GM12872 (cell line): ENCODE results near the gene OSBPL3.

Experiments
- TF ChIP-seq, protein P1 (sequence below): IDR thresholded peaks from 3 replicates; pipeline ENCODE4 v1.5.1; 2011; ENCODE audit warnings: low read depth, mild to moderate bottlenecking, low read length, moderate library complexity; ENCODE audit not compliant: insufficient read depth

OSBPL3 gene

DNA sequence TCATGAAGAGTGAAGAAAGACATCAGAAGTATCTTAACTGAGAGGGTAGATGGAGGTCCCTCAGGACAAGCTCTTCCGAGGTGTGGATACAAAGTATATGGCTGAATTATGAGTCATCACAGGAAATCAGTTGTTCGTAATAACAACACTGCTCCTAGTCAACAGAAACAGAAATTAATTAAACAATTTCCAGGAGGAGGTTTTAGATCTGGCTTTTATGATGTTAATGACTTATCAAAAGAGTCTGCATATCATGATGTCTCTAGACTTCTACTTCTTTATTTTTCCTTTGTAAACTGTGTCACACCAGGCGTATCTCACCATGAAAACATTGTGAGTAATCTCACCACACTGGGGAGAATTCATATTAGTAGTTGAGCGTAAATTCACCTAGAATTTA is 31.2 kb downstream of the OSBPL3 start:
- TF ChIP-seq, protein P1, sequence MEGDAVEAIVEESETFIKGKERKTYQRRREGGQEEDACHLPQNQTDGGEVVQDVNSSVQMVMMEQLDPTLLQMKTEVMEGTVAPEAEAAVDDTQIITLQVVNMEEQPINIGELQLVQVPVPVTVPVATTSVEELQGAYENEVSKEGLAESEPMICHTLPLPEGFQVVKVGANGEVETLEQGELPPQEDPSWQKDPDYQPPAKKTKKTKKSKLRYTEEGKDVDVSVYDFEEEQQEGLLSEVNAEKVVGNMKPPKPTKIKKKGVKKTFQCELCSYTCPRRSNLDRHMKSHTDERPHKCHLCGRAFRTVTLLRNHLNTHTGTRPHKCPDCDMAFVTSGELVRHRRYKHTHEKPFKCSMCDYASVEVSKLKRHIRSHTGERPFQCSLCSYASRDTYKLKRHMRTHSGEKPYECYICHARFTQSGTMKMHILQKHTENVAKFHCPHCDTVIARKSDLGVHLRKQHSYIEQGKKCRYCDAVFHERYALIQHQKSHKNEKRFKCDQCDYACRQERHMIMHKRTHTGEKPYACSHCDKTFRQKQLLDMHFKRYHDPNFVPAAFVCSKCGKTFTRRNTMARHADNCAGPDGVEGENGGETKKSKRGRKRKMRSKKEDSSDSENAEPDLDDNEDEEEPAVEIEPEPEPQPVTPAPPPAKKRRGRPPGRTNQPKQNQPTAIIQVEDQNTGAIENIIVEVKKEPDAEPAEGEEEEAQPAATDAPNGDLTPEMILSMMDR: no peak

DNA sequence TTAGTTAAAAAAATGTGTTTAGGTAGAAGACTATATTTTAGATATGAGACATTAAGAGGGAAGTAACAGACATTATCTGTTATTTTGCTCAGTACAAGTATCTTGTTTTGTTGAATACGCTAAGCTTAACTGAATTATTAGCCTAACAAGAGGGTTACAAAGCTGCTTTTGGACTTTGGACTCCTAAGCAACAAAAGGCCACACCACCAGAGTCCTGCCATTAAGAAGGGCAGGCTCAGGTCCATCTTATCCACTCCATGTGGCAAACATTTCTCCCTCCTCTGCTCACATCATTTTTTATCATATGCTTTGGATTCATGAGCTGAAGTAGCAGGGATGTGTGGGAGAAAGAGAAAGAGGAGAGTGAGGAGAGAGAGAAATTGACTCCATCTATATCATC is 33.5 kb downstream of the OSBPL3 start:
- TF ChIP-seq, protein P1: no peak

DNA sequence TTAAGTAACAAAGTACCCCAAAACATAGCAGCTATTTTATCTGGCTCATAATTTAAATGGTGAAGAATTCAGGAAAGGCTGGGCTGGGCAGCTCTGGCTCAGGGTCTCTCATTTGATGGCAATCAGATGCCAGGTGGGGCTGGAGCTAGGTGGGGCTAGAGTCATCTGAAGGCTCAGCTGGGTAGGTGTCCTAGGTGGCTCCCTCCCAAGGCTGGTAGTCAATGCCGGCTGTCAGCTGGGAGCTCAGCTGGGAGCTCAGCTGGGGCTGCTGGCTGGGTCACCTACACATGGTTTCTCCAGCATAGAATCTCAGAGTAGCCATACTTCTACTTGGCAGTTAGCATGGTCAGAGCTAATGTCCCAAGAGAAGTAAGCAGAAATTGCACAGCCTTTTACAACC is 34.1 kb downstream of the OSBPL3 start:
- TF ChIP-seq, protein P1: no peak

DNA sequence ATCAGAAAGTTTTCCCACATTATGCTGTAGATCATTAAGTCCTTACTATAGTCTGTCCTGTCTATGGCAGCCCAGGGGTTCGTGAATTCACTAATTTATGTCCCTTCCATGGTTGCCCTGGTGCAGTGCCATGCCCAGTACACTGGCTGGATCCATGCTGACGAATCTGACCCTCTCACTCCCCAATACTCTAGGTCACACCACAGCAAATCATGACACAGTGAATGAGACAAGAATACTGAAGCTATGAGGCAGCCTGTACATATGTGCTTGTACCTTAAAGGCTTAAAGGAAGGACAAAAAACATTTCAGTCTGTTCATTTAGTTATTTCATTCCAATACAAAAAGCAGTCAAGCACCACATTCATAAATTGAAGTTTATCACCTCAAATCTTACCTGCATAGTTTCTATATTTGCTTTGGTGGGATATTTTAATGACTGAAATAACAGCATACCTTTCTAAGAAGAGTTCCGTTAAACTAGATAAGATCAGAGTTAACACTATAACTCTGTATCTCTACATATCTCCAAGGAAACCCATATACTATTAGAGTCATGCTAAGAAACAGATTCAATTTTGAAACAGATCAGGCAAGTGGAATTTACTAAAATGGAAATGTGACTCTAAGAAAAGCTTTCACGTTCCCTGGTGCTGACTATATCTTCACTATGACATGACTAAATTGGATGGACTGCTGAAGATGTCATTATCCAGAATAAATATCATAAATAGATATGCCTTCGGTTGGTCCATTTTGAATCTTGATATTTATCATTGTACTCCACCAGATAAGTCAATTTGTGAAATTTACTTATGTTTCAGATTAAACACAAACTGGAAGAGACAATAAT is 36.7 kb downstream of the OSBPL3 start:
- TF ChIP-seq, protein P1: no peak

DNA sequence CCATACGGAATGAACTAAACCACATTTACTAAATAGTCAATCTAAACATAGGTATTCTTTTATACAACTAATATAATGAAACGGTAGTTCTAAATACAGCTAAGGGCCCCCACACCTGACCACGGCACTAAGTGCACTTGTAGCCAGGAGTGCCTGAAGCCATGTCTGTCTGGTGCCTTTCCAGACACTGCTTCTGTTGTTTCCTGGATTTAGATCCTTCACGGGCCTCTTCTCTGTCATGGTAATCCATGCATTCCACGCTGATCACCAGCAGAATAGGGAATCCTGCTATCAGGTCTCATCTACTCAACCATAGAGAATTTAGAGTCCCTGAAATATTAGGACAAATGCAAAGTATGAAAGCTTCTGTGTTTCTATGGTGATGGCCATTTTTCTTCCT is 37.8 kb downstream of the OSBPL3 start:
- TF ChIP-seq, protein P1: no peak

DNA sequence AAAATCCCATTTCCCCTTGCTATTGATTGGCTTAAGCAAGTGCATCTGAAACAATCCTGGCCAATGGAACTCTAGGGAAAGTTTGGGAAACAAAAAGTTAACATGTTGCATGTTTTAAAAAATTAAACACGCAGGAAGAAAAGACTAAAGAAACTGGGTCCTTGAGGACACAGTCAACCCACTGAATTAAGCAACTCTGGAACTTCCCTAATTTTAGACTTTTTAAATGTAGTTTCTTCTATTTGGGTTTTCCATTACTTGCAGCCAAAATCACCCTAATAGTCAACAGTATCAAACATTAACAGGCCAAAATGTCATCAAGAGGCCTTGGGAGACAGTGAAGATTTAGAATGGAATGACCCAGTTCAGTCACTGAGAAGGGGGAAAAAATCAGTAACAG is 40.6 kb downstream of the OSBPL3 start:
- TF ChIP-seq, protein P1: no peak

DNA sequence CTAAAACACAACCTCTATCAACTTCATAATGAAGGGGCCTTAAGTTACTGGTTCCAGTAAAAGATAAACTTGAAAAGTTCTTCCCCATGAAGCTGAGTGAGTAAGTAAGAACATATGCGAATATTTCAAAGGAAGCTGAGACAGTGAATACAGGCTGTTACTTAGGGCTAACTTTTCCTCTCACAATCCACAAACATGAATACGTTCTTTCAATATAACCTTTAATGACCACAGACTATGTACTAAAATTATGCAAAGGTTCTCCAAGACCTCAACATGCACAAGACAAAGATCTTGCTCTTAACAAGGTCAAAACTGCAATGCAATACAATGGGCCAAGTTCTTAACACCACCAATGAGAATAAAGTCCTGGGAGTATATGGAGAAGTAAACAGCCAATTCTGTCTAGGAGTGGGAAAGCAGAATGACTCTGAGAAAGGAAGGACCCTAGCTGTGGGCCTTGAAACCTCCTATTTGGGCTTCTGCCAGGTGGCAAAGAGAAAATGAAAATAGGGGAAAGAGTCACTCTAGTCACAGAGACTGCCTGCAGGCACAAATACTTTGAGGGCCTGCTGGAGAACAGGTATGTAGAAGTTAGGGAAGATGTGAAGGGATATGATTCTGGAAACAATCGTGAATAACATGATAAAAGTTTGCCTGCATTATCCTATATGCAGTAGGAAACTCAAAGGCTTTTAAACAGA is 43.7 kb downstream of the OSBPL3 start:
- TF ChIP-seq, protein P1: no peak
